NCI-H446 (cell line): ENCODE data around the gene FCF1.

Experiments
- DNase-seq, 2 experiments: peaks; one replicate each; lab custom pipeline; 2025; lab: John Stamatoyannopoulos, UW

The FCF1 gene

GRCh38 chr14:74765721-74766120 is 52.8 kb downstream of the FCF1 start:
- DNase-seq: no peak

- DNase-seq: no peak
Measured at GRCh38 chr14:74771399-74771798, 58.5 kb downstream of the FCF1 start.

- no peak for DNase-seq
Measured at GRCh38 chr14:74784634-74785033, 71.7 kb downstream of the FCF1 start.

- no peak for DNase-seq
Measured at GRCh38 chr14:74785056-74785613, 72.2 kb downstream of the FCF1 start.

GRCh38 chr14:74786796-74787315 is 73.9 kb downstream of the FCF1 start:
- DNase-seq: no peak
